ENCODE results near the gene SPACA4. TPM values are rescaled to one million over a fixed set of nuclear protein-coding genes. Genes with fewer than 3 reads are reported as not detected.
A peak's percentile ranks its signal among the peaks of the same experiment; 100 is the strongest.

Gene SPACA4
- total and polyA plus RNA-seq, 9 of the 15 experiments (the other 6 are each of a cell fraction or from before 2014, with no cell fraction given), result not detected

DNA sequence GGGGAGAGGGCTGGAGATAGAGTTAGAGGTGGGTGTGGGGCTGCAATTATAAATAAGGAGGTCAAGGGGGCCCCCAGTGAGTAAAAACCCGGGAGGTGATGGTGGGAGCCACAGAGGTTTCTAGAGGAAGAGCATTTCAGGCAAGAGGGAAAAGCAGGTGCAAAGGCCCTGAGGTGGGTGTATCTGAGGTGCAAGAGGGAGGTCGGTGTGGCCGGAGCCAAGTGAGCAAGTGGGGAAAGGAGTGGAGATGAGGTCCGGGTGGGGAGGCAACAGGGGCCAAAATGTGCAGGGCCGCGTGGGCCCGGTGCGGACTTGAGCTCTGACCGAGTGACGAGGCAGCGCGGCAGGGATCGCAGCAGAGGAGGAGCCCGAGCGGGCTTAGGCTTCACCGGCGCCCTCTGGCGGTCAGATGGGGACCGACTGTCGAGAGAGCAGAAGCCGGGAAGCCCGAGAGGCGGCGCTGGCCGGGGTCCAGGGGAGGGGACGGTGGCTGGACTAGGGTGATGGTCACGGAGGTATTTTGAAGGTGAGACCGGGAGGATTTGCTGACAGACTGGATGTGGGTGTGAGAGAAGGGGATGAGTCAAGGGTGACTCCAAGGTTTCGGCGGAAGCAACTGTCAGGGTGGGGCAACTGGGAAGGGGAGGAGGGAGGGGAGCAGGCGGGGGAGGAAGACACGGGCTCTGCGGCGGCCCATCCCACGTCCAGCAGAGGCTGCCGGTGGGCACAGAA, 17.7 kb upstream of the SPACA4 start (continued):
- TF ChIP-seq, protein P1, sequence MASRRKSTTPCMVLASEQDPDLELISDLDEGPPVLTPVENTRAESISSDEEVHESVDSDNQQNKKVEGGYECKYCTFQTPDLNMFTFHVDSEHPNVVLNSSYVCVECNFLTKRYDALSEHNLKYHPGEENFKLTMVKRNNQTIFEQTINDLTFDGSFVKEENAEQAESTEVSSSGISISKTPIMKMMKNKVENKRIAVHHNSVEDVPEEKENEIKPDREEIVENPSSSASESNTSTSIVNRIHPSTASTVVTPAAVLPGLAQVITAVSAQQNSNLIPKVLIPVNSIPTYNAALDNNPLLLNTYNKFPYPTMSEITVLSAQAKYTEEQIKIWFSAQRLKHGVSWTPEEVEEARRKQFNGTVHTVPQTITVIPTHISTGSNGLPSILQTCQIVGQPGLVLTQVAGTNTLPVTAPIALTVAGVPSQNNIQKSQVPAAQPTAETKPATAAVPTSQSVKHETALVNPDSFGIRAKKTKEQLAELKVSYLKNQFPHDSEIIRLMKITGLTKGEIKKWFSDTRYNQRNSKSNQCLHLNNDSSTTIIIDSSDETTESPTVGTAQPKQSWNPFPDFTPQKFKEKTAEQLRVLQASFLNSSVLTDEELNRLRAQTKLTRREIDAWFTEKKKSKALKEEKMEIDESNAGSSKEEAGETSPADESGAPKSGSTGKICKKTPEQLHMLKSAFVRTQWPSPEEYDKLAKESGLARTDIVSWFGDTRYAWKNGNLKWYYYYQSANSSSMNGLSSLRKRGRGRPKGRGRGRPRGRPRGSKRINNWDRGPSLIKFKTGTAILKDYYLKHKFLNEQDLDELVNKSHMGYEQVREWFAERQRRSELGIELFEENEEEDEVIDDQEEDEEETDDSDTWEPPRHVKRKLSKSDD (conservative IDR thresholded peaks at IDR 0.05; ENCODE audit: low read length), result no peak
- peak; percentile 96 for TF ChIP-seq NFIC (IDR thresholded peaks at IDR 0.05)
- TF ChIP-seq SMAD4 (CRISPR knock-in tag; conservative IDR thresholded peaks at IDR 0.05), result peak; percentile 54
- no peak for TF ChIP-seq SRSF7 (optimal IDR thresholded peaks at IDR 0.05; ENCODE audit: low read depth, low read length)
- TF ChIP-seq PHB (CRISPR knock-in tag; IDR thresholded peaks at IDR 0.05), result no peak
- TF ChIP-seq CBX3 (IDR thresholded peaks at IDR 0.05; ENCODE audit: borderline replicate concordance in 1 of 2, low read length in 2 of 2), result peak in 1 of 2 experiments; percentile 81; a peak in 1 of 3 replicates
- peak; percentile 25; the same call in 1 of the 2 replicates for TF ChIP-seq ELF4 (CRISPR knock-in tag; IDR thresholded peaks at IDR 0.05)
- TF ChIP-seq HMGN3 (IDR thresholded peaks at IDR 0.05; ENCODE audit: borderline replicate concordance, extremely low read depth, insufficient read length, low read depth, low read length), result peak; percentile 92
- TF ChIP-seq, protein P2, sequence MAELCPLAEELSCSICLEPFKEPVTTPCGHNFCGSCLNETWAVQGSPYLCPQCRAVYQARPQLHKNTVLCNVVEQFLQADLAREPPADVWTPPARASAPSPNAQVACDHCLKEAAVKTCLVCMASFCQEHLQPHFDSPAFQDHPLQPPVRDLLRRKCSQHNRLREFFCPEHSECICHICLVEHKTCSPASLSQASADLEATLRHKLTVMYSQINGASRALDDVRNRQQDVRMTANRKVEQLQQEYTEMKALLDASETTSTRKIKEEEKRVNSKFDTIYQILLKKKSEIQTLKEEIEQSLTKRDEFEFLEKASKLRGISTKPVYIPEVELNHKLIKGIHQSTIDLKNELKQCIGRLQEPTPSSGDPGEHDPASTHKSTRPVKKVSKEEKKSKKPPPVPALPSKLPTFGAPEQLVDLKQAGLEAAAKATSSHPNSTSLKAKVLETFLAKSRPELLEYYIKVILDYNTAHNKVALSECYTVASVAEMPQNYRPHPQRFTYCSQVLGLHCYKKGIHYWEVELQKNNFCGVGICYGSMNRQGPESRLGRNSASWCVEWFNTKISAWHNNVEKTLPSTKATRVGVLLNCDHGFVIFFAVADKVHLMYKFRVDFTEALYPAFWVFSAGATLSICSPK (IDR thresholded peaks at IDR 0.05; ENCODE audit: borderline replicate concordance), result peak; percentile 67; the same call in 1 of the 2 replicates
- TF ChIP-seq ZZZ3 (IDR thresholded peaks at IDR 0.05), result 0 out of 2 replicates have a peak, but pooled peaks have one; percentile 66
- TF ChIP-seq SAP30 (IDR thresholded peaks at IDR 0.05; ENCODE audit: borderline replicate concordance, insufficient read depth, low read depth, low read length, poor library complexity, severe bottlenecking), result no peak
- no peak for TF ChIP-seq TCFL5 (CRISPR knock-in tag; conservative IDR thresholded peaks at IDR 0.05)
- TF ChIP-seq SMARCC2 (IDR thresholded peaks at IDR 0.05; ENCODE audit: low read depth), result peak; percentile 73; the same call in 1 of the 2 replicates
- TF ChIP-seq SRSF3 (IDR thresholded peaks at IDR 0.05; ENCODE audit: insufficient read depth, low read length), result no peak
- TF ChIP-seq XRCC5 (IDR thresholded peaks at IDR 0.05; ENCODE audit: low read depth, low read length), result peak; percentile 98
- peak; percentile 49; the same call in 1 of the 2 replicates for TF ChIP-seq STAG1 (CRISPR knock-in tag; IDR thresholded peaks at IDR 0.05; ENCODE audit: borderline replicate concordance)
- TF ChIP-seq, protein P3, sequence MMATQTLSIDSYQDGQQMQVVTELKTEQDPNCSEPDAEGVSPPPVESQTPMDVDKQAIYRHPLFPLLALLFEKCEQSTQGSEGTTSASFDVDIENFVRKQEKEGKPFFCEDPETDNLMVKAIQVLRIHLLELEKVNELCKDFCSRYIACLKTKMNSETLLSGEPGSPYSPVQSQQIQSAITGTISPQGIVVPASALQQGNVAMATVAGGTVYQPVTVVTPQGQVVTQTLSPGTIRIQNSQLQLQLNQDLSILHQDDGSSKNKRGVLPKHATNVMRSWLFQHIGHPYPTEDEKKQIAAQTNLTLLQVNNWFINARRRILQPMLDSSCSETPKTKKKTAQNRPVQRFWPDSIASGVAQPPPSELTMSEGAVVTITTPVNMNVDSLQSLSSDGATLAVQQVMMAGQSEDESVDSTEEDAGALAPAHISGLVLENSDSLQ (IDR thresholded peaks at IDR 0.05), result peak; percentile 68
- TF ChIP-seq, protein P4, sequence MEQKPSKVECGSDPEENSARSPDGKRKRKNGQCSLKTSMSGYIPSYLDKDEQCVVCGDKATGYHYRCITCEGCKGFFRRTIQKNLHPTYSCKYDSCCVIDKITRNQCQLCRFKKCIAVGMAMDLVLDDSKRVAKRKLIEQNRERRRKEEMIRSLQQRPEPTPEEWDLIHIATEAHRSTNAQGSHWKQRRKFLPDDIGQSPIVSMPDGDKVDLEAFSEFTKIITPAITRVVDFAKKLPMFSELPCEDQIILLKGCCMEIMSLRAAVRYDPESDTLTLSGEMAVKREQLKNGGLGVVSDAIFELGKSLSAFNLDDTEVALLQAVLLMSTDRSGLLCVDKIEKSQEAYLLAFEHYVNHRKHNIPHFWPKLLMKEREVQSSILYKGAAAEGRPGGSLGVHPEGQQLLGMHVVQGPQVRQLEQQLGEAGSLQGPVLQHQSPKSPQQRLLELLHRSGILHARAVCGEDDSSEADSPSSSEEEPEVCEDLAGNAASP (IDR thresholded peaks at IDR 0.05), result no peak
- peak; percentile 71 for TF ChIP-seq ZFX (CRISPR knock-in tag; IDR thresholded peaks at IDR 0.05)
- TF ChIP-seq RBM14 (IDR thresholded peaks at IDR 0.05; ENCODE audit: borderline replicate concordance, insufficient read depth, low read depth, low read length), result 0 out of 2 replicates have a peak, but pooled peaks have one; percentile 65
